Stimulated activated CD8-positive, alpha-beta memory T cell treated with anti-CD3 and anti-CD28 coated beads, Interleukin-7, amount 100 ng/mL, for 4 hours (primary cell): Measurements from ENCODE around the gene PSMD5.

Source experiments
- DNase-seq, 2 donors: peaks; one replicate each; pipeline ENCODE4 v3.0.0-alpha.2; 2020; ENCODE audit warnings: low read depth in 2 of 2

Gene PSMD5

GRCh38 chr9:120842685-120843485, at the start of gene PSMD5:
Gene PSMD5 (minus strand): TSS chr9:120842922. CDS start chr9:120842909, 13 bp downstream.
- DNase-seq, result peak; percentile 94 to 95

- no peak for DNase-seq
Measured at GRCh38 chr9:120891884-120892747, 49.4 kb upstream of the PSMD5 start.

DNA sequence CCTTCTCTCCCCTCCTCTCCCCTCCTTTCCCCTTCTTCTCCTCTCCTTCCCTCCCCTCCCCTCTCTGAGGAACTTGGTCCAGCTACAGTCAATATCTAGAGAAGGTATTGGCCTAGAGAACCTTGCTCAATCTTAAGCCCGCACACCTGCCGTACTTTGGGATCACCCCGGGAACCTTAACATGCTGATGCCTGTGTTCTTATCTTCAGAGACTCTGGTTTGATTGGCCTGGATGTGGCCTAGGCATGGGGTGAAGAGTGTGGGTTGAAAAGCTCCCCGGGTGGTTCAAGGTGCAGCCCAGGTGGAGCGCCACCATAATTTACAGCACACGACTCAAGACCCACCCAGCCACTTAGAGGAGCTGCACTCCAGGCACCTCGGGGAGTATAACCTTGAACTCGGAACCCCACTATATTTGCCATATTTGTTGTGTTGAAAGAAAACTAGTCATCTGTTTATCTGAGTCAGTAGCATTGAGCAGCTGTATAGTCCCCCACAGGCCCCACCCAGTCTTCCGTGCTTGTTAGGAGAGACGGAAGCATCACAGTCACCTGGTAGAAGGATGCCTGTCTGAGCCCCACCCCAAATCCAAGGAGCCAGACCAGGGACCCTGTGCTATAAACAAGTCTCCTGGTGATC, 48.6 kb upstream of the PSMD5 start:
- DNase-seq, result no peak

GRCh38 chr9:120890320-120891244, 47.9 kb upstream of the PSMD5 start:
- DNase-seq, result no peak

DNA sequence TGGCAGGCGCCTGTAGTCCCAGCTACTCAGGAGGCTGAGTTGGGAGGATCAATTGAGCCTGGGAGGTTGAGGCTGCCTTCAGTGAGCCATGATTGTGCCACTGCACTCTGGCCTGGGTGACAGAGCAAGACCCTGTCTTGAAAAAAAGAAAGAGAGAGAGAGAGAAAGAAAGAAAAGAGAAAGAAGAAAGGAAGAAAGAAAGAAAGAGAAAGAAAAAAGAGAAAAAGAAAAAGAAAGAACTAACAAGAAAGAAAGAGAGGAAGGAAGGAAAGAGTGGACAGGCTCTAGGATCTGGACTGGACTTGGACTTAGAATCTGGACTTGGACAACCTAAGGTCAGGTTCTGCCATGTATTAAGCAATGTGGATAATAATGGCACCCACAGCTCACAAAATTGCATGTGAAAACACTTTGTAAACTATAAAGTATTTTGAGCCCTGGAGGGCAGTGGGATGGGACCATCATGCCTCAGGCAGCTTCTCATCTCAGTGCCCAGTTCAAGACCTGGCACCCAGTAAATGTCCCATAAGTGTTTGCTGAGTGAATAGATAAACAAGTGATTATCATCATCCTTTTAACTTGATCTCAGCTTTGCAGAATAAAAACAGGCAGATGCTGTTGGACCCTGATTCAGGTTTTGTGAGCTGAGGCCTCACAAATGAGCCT, 47.0 kb upstream of the PSMD5 start:
- DNase-seq, result no peak

- no peak for DNase-seq
Measured at GRCh38 chr9:120888626-120889025, 45.9 kb upstream of the PSMD5 start.

DNA sequence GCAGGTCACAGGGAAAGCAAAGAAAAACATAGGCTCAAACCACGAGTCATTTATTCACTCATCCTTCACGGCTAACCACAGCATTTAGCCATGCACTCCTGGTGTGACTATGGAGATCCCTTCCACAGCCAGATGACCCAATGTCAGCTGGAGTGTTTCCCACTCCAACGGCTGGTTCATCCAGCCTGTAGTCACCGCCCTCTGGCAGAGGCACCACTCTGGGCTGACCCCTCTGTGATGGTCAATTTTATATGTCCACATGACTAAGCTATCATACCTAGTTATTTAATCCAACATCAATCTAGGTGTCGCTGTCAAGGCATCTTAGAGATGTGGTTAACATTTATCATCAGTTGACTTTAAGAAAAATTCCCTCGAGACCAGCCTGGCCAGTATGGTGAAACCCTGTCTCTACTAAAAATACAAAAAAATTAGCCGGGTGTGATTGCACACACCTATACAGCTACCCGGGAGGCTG, 43.8 kb upstream of the PSMD5 start:
- DNase-seq, result no peak

DNA sequence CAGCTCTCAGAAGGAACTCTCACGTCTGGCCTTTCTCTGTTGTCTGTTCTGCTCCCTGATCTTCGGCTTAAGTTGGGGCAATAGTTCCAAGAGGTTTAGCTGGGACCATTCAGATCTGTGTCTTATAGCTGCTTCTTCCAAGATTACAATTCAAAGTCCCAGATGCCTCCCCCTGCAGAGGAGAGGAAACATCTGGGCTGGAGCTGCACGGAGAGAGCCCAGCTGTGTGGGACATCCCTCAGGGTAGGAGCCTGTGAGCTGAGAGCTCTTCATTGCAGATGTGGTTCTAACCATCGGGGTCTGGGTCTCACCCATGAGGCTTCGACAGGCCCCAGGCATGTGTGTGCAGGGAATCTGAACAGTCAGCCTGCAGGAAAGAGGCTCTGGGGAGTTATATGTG, 43.2 kb upstream of the PSMD5 start:
- DNase-seq, result no peak

DNA sequence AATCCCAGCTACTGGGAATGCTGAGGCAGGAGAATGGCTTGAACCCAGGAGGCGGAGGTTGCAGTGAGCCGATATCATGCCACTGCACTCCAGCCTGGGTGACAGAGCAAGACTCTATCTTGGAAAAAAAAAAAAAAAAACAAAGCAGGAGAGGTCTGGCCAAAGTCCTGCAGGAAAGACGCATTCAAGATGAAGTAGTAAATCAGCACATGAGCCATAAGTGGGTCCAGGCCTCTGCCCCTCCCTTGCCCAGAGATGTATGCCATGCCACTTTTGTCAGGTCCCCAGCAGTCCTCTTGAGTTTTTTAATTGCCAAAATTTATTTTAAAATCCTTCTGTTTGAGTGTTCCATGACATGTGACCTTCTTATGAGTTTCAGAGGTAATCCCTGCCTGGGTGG, 42.7 kb upstream of the PSMD5 start:
- no peak for DNase-seq

DNA sequence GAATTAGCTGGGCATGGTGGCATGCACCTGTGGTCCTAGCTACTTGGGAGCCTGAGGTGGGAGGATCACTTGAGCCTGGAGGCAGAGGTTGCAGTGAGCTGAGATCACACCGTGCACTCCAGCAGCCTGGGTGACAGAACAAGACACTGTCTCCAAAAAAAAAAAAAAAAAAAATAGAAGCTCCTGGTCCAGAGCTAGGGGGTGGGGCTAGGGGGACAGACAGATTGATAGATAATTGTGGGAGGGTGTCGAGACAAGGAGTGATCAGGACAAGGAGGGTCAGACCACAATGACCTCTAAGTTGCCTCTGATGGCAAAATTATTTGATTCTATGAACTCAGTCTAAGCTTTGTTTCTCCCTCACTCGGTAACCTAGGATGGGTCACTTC, 40.9 kb upstream of the PSMD5 start:
- no peak for DNase-seq

DNA sequence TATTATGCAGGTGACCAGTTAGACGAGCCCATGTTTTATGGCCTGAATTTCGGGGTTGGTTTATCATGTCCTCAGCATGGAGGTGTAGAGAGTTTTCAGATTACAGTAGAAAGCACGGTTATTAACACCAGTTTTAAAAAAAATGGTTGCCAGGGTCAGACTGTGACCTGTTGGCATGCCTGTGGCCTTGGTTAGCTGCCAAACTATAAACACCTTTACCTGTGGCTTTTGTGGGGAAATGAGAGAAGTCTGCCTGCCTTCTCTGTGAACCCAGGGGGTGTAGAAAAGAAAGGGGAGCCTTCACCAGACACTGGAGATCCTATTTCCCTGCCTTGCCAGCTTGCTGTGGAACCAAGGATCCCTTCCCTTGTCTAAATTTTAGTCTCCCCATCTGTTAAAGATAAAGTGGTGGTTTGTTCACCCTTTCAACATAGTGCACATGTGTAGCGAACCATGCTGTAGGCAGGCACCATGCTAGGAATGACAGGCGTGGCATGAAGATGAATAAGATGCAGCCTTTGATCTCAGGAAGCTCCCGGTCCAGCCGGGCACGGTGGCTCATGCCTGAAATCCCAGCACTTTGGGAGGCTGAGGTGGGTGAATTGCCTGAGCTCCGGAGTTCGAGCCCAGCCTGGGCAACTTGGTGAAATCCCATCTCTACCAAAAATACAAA, 40.3 kb upstream of the PSMD5 start:
- no peak for DNase-seq

DNA sequence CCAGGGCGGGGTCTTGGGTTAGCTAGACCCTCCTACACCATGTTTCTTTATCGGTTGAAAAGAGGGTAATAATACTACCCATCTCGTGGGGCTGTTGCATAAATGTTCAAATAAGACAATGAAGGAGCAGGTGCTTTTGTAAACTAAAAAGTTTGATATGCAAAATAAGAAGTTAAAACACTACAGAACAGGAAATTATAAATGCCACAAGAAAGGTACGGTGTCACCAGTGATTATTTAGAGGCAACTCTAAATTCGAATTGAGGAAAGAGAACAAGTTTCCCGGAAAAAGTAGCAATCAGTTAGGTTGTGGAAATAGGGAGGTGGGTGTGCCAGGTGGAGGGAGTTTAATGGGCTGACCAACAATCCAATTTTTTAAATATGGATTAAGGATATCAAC, 36.7 kb upstream of the PSMD5 start:
- no peak for DNase-seq

- DNase-seq, result no peak
Measured at GRCh38 chr9:120878188-120879130, 35.7 kb upstream of the PSMD5 start.

DNA sequence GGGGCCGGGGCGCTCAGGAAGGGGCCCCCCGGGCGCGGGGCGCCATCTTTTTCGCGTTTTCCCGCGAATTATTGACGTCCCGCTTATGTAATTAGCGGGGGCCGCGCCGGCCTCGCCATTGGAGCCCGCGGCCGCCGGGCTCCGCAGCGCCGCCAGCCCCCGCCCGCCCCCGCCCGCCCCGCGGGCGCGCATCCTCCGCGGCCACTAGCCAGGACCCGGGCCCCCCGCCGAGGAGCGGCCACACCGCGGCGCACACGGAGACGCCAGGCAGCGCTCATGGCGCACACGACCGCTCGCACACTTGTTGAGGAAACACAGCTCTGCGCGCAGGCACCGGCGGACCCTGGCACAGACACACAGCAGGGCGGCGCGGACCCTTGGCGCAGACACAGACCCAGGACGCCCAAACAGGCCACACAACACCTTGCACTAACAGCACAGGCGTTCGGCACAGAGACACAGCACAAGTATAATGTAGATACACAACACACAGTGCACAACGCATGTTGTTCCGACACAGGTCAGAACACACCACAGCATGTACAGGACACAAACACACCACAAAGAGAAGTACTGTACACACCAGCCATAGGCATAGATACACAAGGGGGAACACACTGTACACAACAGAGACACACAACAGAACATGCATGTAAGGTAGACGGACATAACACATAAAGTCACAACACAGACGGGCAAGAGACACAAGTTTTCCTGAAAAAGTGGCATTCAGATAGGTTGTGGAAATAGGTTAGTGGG, 34.7 kb upstream of the PSMD5 start:
- peak in 1 of 2 donors; percentile 62 for DNase-seq

GRCh38 chr9:120876842-120877240, 34.1 kb upstream of the PSMD5 start, which contains the start of gene PHF19:
Gene PHF19 (minus strand): TSS chr9:120877188. CDS start chr9:120874741, 2,447 bp downstream.
- DNase-seq, result no peak

- DNase-seq, result peak; percentile 59 to 74
Measured at GRCh38 chr9:120875954-120876841, 33.5 kb upstream of the PSMD5 start.

DNA sequence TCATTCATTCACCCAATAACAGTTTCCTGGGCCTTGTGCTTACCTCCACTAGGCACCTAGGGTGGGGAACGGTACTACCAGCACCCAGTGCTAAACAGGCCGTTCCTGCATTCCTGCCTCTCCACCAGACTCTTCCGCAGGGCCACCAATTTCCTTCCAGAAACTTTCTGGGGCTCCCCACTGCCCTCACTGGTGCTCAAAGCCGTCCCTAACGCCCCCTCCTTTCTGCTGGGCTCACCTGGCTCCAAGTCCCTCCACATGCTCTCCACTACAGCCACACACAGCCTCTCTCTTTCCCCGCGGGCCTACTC, 32.9 kb upstream of the PSMD5 start:
- DNase-seq, result no peak
